Stimulated activated CD8-positive, alpha-beta memory T cell treated with anti-CD3 and anti-CD28 coated beads, Interleukin-12 subunit alpha, Interleukin-12 subunit beta, amount 100 ng/mL, for 24 hours (primary cell): ENCODE measurements around the gene TUT7.

Experiments used
- DNase-seq: peaks from one replicate; pipeline ENCODE4 v3.0.0-alpha.2; 2020; ENCODE audit errors: extremely low read depth

TUT7 gene

GRCh38 chr9:86252870-86253269, 101.3 kb downstream of the TUT7 start:
- DNase-seq = no peak

GRCh38 chr9:86250123-86250522, 104.1 kb downstream of the TUT7 start:
- DNase-seq = no peak

GRCh38 chr9:86248746-86249145, 105.5 kb downstream of the TUT7 start:
- no peak for DNase-seq

GRCh38 chr9:86246752-86247161, 107.5 kb downstream of the TUT7 start:
- no peak for DNase-seq

- DNase-seq = no peak
These were observed 112.1 kb downstream of the TUT7 start for GRCh38 chr9:86242071-86242470.

- no peak for DNase-seq
These were observed 113.0 kb downstream of the TUT7 start for GRCh38 chr9:86241216-86241615.

- no peak for DNase-seq
These were observed 115.1 kb downstream of the TUT7 start for GRCh38 chr9:86238861-86239770.
